ENCODE measurements around the gene MATN1.
A peak's percentile ranks its signal among the peaks of the same experiment; 100 is the strongest.

MATN1 gene

DNA sequence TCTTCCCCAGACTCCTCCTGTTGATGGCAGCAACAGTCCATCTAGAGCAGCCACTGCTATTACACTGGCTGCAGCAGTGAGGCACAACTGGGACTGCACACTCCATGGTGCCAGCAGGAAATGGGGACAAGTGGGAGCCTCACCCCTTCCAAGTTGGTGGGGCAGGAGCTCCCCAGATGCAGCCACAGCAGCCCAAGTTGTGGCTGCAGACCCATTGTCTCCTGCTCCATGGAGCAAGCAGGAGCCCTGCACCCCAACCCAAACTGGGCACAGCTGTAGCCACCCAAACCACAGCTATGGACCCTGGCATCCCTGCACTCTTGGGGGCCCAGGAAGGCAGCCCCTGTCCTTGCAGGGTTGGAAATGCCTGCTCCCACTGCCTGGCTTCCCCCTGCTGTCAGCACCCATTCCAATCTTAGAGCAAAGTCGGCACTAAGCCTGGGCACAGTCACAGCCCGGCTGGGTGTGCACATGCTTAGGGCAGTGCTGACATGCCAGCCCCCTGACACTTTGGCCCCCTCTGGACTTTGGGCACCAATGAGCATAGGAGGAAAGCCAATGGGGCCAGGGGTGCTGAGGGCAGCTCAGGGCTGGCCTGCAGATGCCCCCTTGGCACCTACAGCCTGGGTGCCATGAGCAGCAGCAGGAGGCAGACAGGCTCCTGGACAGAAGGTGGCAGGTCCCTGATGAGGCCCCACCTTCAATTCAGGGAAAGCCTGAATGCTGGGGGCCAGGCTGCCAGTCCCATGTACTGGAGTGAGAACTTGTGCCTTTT lies 44.0 kb downstream of the MATN1 start:
- Histone ChIP-seq H3K36me3 (ENCODE audit: control insufficient read depth, insufficient read depth, low read length, severe bottlenecking) (no peaks in the 10 kb centered on the region), H3K4me3 (ENCODE audit: low read length) (no peak overlapping the region), H3K27me3 (replicated peaks; ENCODE audit: control insufficient read depth, insufficient read depth, low read length) (peaks cover 3% of the 10 kb centered on the region), H3K4me1 (ENCODE audit: control insufficient read depth, insufficient read depth, low read length) (peaks cover 50% of the 10 kb centered on the region), H3K9me3 (ENCODE audit: control insufficient read depth, low read length) (peaks cover 8% of the 10 kb centered on the region), H3K9ac (ENCODE audit: low read length) (no peak overlapping the region)
- DNase-seq (ENCODE audit: low read depth) = no peak

DNA sequence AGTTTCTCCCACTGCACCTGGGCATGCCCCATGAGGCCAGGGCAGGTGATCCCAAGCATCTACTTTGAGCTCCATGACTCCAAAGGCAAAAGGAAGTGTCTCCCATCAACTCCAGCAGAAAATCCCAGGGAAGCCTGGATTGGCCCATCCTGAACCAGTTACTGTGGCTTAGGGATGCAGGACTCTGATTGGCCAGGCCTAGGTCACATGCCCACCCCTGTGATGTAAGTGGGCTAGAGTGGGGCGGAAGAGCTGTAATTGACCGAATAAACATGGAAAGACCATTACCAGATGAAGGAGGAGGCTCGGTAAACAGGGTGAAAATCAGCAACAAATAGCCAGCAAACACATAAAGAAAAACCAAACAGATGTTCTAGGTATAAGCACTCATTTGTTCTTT lies 45.2 kb downstream of the MATN1 start:
- Histone ChIP-seq H3K27me3 (replicated peaks; ENCODE audit: control insufficient read depth, insufficient read depth, low read length) (no peaks in the 10 kb centered on the region), H3K4me1 (ENCODE audit: control insufficient read depth, insufficient read depth, low read length) (peaks cover 50% of the 10 kb centered on the region), H3K36me3 (ENCODE audit: control insufficient read depth, insufficient read depth, low read length, severe bottlenecking) (no peaks in the 10 kb centered on the region), H3K9ac (ENCODE audit: low read length) (no peak overlapping the region), H3K9me3 (ENCODE audit: control insufficient read depth, low read length) (peaks cover 20% of the 10 kb centered on the region), H3K4me3 (ENCODE audit: low read length) (no peak overlapping the region)
- no peak for DNase-seq (ENCODE audit: low read depth)

DNA sequence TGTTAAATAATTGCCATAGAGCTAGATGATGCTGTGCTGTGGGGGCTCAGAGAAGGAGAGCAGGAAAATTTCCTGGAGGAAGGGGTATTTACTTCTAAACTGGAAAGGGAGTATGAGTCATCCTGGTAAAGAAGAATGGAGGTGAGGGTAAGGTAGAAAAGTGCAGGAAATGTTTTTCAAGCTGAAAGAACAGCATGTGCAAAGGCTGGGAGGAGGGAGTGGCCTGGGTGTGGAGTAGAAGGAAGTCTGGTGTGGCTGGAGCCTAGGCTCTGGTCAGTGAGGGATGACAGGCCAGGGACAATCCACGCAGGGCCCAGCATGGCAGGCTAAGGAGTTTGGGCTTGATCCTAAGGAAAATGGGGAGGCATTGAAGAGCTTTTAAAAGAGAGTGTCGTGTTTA lies 45.9 kb downstream of the MATN1 start:
- Histone ChIP-seq H3K27me3 (replicated peaks; ENCODE audit: control insufficient read depth, insufficient read depth, low read length) (no peaks in the 10 kb centered on the region), H3K9me3 (ENCODE audit: control insufficient read depth, low read length) (peaks cover 20% of the 10 kb centered on the region), H3K4me3 (ENCODE audit: low read length) (no peak overlapping the region), H3K9ac (ENCODE audit: low read length) (peak overlapping the region; percentile 2), H3K4me1 (ENCODE audit: control insufficient read depth, insufficient read depth, low read length) (peaks cover 55% of the 10 kb centered on the region), H3K36me3 (ENCODE audit: control insufficient read depth, insufficient read depth, low read length, severe bottlenecking) (no peaks in the 10 kb centered on the region)
- no peak for DNase-seq (ENCODE audit: low read depth)

GRCh38 chr1:30675761-30676160 lies 47.6 kb downstream of the MATN1 start:
- Histone ChIP-seq H3K9me3 (ENCODE audit: control insufficient read depth, low read length) (peaks cover 20% of the 10 kb centered on the region), H3K9ac (ENCODE audit: low read length) (peak overlapping the region; percentile 78), H3K27me3 (replicated peaks; ENCODE audit: control insufficient read depth, insufficient read depth, low read length) (no peaks in the 10 kb centered on the region), H3K4me1 (ENCODE audit: control insufficient read depth, insufficient read depth, low read length) (peaks cover 54% of the 10 kb centered on the region), H3K4me3 (ENCODE audit: low read length) (peak overlapping the region; percentile 40), H3K36me3 (ENCODE audit: control insufficient read depth, insufficient read depth, low read length, severe bottlenecking) (no peaks in the 10 kb centered on the region)
- DNase-seq (ENCODE audit: low read depth) = peak; percentile 81

GRCh38 chr1:30675289-30675688 lies 48.1 kb downstream of the MATN1 start:
- Histone ChIP-seq H3K9me3 (ENCODE audit: control insufficient read depth, low read length) (peaks cover 20% of the 10 kb centered on the region), H3K4me1 (ENCODE audit: control insufficient read depth, insufficient read depth, low read length) (peaks cover 55% of the 10 kb centered on the region), H3K36me3 (ENCODE audit: control insufficient read depth, insufficient read depth, low read length, severe bottlenecking) (no peaks in the 10 kb centered on the region), H3K27me3 (replicated peaks; ENCODE audit: control insufficient read depth, insufficient read depth, low read length) (no peaks in the 10 kb centered on the region), H3K4me3 (ENCODE audit: low read length) (peak overlapping the region; percentile 40), H3K9ac (ENCODE audit: low read length) (peak overlapping the region; percentile 78)
- no peak for DNase-seq (ENCODE audit: low read depth)

DNA sequence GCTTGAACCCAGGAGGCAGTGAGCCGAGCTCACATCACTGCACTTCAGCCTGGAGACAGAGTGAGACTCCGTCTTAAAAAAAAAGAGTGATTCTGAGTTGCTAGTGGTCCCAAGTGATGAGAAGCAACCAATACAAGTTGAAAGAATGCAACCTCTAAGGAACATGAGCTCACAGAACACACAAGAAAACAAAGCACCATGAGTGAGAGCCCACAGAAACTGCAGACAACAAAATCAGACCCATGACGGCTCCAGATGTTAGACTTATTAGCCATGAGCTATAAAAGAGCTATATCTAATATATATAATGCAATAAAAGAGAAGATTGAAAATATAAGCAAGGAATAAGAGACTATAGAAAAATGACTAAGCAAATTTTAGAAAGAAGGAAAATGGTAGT lies 50.0 kb downstream of the MATN1 start:
- Histone ChIP-seq H3K4me1 (ENCODE audit: control insufficient read depth, insufficient read depth, low read length) (peaks cover 74% of the 10 kb centered on the region), H3K36me3 (ENCODE audit: control insufficient read depth, insufficient read depth, low read length, severe bottlenecking) (no peaks in the 10 kb centered on the region), H3K27me3 (replicated peaks; ENCODE audit: control insufficient read depth, insufficient read depth, low read length) (no peaks in the 10 kb centered on the region), H3K9ac (ENCODE audit: low read length) (no peak overlapping the region), H3K4me3 (ENCODE audit: low read length) (no peak overlapping the region), H3K9me3 (ENCODE audit: control insufficient read depth, low read length) (peaks cover 20% of the 10 kb centered on the region)
- DNase-seq (ENCODE audit: low read depth) = no peak

DNA sequence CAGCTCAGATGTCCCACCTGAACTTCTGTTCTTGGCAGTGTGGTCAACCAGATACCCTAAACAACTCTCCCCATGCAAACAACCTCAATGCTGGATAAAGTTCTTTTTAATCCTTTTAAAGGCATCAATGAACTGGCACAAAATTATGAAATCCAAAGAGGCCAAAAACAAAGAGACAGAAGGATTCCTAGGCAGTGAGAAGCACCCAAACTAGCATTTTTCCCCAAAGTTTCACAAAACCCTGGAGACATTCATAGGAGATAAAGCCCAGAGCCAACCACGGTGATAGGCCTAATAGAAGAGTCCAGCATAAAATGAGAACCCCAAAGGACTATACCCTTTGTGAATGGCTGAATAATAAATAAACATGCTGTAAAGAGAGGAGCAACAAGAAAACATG lies 50.7 kb downstream of the MATN1 start:
- peak overlapping the region; percentile 50 for H3K9ac ChIP-seq (ENCODE audit: low read length)

DNA sequence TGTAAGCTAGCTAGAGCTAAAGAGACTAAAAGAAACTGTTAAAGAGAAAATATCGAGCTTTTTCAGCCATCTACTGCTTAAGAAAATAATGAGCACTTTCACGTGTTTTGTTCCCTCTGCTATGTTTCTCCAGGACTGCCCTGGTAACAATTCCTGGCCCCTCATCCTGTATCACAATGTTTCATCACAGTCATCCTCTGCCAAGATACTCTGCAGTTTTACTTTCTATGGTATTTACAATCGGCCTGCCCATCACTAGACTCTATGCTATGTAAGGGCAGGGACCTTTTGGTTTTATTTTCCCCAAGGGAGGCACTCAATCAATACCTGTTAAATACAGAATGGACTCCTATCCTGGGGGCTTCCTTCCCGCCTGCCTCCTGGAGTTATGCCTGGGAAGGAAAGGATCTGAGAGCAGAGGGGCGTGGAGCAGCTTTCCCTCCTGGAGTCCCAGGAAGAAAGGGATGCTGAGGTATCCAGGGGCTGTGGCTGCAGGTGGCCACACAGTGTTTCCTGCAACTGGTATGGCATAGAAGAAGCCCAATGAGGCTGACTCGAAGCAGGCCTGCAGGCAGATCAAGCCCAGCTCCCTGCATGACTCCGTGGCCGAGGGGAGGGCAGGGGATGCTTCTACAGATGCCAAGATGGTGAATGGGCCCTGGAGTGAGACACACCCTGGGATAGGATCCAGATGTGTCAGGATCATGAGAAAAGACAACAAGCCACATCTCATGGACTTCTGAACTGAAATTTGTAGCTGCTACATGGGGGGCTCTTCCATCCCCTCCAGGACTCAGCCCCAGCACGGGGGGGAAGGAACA lies 52.9 kb downstream of the MATN1 start:
- H3K4me1 ChIP-seq (ENCODE audit: control insufficient read depth, insufficient read depth, low read length) = peaks cover 67% of the 10 kb centered on the region
- peak overlapping the region; percentile 67 for H3K9ac ChIP-seq (ENCODE audit: low read length)
- no peaks in the 10 kb centered on the region for H3K36me3 ChIP-seq (ENCODE audit: control insufficient read depth, insufficient read depth, low read length, severe bottlenecking)
- no peaks in the 10 kb centered on the region for H3K27me3 ChIP-seq (replicated peaks; ENCODE audit: control insufficient read depth, insufficient read depth, low read length)
- peak; percentile 62 for DNase-seq (ENCODE audit: low read depth)
- no peak overlapping the region for H3K4me3 ChIP-seq (ENCODE audit: low read length)
- H3K9me3 ChIP-seq (ENCODE audit: control insufficient read depth, low read length) = peaks cover 13% of the 10 kb centered on the region

More for the DNA sequence above, 50.7 kb downstream of the MATN1 start:
- DNase-seq (ENCODE audit: low read depth) = no peak
- Histone ChIP-seq H3K9me3 (ENCODE audit: control insufficient read depth, low read length) (peaks cover 20% of the 10 kb centered on the region), H3K4me1 (ENCODE audit: control insufficient read depth, insufficient read depth, low read length) (peaks cover 81% of the 10 kb centered on the region), H3K4me3 (ENCODE audit: low read length) (no peak overlapping the region), H3K27me3 (replicated peaks; ENCODE audit: control insufficient read depth, insufficient read depth, low read length) (no peaks in the 10 kb centered on the region), H3K36me3 (ENCODE audit: control insufficient read depth, insufficient read depth, low read length, severe bottlenecking) (no peaks in the 10 kb centered on the region)

- Histone ChIP-seq H3K9ac (ENCODE audit: low read length) (peak overlapping the region; percentile 67), H3K4me1 (ENCODE audit: control insufficient read depth, insufficient read depth, low read length) (peaks cover 56% of the 10 kb centered on the region), H3K9me3 (ENCODE audit: control insufficient read depth, low read length) (peaks cover 5% of the 10 kb centered on the region), H3K27me3 (replicated peaks; ENCODE audit: control insufficient read depth, insufficient read depth, low read length) (no peaks in the 10 kb centered on the region), H3K36me3 (ENCODE audit: control insufficient read depth, insufficient read depth, low read length, severe bottlenecking) (no peaks in the 10 kb centered on the region), H3K4me3 (ENCODE audit: low read length) (no peak overlapping the region)
- DNase-seq (ENCODE audit: low read depth) = peak; percentile 32
These were observed 54.6 kb downstream of the MATN1 start for GRCh38 chr1:30668546-30669327.

- H3K4me1 ChIP-seq (ENCODE audit: control insufficient read depth, insufficient read depth, low read length) = peaks cover 56% of the 10 kb centered on the region
- H3K4me3 ChIP-seq (ENCODE audit: low read length) = no peak overlapping the region
- H3K27me3 ChIP-seq (replicated peaks; ENCODE audit: control insufficient read depth, insufficient read depth, low read length) = no peaks in the 10 kb centered on the region
- no peaks in the 10 kb centered on the region for H3K36me3 ChIP-seq (ENCODE audit: control insufficient read depth, insufficient read depth, low read length, severe bottlenecking)
- no peaks in the 10 kb centered on the region for H3K9me3 ChIP-seq (ENCODE audit: control insufficient read depth, low read length)
- H3K9ac ChIP-seq (ENCODE audit: low read length) = no peak overlapping the region
- no peak for DNase-seq (ENCODE audit: low read depth)
These were observed 55.4 kb downstream of the MATN1 start for GRCh38 chr1:30668024-30668423.

GRCh38 chr1:30666756-30667273 lies 56.6 kb downstream of the MATN1 start:
- peaks cover 43% of the 10 kb centered on the region for H3K4me1 ChIP-seq (ENCODE audit: control insufficient read depth, insufficient read depth, low read length)
- DNase-seq (ENCODE audit: low read depth) = no peak
- H3K36me3 ChIP-seq (ENCODE audit: control insufficient read depth, insufficient read depth, low read length, severe bottlenecking) = no peaks in the 10 kb centered on the region
- H3K4me3 ChIP-seq (ENCODE audit: low read length) = no peak overlapping the region
- no peak overlapping the region for H3K9ac ChIP-seq (ENCODE audit: low read length)
- H3K27me3 ChIP-seq (replicated peaks; ENCODE audit: control insufficient read depth, insufficient read depth, low read length) = no peaks in the 10 kb centered on the region
- H3K9me3 ChIP-seq (ENCODE audit: control insufficient read depth, low read length) = no peaks in the 10 kb centered on the region
